GM18508 (cell line): ENCODE measurements around the gene TMEM208.

Source experiments
- ATAC-seq: cut with Tn5 transposase; IDR thresholded peaks from one replicate; pipeline ENCODE4 v1.9.1; 2021; ENCODE audit warnings: moderate number of reproducible peaks; ENCODE audit not compliant: insufficient read depth, unreplicated experiment

TMEM208 gene

DNA sequence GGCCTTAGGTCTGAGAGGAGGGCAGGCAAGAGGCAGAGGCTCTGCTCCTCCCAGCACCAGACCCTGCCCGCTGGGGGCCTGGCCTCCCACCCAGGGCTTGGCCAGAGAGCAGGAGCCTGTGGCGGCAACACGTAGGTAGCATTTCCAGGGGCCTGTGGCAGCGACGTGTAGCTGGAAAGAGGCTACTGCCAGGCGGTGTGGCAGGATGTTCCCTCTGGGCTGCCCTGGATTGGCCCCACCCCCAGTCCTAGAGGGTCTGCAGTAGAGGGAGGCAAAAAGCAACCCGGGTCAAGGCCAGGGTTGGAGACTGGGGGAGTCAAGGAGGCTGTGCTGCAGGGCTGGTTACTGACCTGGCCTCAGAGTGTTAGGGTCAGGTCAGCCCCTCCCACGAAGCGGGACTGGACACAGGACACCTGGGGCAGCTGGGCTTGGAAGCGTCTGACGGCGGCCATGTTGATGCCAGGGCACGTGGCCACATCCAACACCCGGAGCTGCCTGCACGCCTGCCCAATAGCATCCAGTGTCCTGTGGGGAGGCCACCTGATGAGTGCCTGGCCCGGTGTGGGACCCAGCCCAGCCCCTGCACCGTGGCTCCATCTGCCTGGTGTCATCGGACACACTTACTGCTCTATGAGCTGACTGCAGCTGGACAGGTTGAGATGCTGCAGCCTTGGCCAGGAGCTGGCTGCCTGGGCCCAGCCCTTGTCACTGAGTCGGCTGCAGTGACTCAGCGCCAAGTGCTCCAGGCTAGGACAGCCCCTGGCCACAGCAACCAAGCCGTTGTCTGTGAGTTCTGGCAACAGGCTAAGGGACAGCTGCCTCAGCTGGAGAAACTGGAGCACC is 19.5 kb upstream of the TMEM208 start:
- ATAC-seq = no peak

DNA sequence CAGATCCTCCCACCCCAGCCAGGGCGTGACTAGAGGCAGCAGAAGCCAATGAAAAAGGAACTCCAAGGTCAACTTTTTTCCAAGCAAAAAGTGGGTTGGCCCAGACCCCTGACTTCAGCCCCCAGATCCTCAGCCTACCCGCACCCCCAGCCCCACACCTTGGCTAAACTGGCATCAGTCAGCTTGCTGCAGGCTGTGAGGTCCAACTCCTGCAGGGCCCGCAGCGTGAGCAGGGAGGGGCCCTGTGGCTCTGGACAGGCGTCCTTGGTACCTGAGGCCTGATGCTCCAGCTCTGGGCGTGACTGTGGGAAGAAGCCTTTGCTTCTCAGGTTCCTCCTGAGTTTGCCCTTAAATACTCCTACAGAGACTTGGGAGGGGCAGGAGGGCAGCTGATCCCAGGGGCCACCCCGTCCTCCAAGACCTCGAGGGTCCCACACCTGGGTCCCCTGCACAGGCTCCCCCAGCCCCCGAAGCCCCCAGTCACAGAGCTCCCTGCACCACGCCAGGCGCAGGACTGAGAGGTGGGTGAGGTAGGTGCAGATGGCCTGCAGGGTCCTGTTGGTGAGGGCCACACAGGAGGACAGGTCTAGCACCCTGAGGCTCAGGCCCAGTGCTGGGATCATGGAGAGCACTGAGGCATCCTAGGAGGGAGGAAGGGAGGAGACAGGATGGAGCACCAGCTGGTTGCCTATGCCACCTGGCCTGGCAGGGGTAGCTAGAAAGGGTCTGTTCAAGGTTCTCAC is 18.6 kb upstream of the TMEM208 start:
- no peak for ATAC-seq

DNA sequence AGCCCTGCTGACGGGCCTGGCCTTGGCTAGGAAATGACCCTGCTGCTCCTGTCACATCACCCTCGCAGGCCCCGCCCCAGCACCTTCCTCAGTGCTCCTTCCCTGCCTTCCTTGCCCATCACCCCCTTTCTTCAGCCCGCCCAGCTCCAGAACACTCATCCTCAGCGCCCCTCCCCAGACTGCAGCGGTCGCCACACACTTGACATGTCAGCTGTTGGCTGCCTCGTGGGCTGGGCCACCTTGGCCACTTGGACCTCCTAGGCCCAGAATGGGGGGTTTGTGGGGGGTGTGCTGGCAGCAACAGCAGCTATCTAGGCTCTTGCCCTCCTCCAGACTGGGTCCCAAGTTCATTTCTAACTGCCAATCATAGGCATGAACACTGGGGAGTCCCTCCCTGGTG is 17.4 kb upstream of the TMEM208 start:
- ATAC-seq = no peak

DNA sequence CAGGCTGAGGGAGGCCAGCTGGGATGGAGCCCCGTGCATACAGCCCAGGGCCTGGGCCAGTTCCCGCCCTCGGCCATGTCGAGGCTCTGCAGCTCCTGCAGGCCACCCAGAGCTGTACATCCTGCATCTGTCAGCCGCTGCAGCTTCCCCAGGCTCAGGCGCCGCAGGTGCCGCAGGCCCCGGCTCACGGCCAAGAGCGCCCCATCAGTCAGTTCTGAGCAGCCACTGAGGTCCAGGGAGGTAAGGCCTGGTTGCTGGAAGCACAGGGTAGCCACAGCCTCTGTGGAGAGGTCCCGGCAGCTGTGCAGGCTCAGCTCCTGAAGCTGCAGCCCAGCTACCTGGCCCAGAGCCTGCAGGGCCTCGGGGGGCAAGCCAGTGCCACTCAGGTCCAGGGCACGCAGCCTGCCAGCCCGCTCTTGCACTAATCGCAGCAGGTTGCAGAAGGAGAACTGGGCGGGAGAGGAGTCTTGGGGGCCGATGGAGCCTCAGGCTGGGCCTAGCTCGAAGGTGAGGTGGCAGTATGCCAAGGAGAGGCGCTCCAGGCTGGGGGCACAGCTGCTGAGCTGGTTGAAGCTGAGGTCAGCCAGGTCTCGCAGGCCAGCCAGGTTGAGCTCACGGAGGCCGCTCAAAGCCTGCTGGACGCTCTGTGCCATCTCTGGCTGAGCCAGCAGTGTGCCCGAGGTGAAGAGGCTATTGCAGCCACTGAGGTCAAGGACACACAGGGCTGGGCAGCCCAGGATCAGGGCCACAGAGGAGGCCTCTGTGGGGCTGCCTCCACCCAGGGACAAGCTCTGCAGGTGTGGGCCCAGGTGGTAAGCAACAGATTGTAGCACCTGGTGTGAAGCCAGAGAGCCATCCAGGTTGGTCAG is 16.6 kb upstream of the TMEM208 start:
- no peak for ATAC-seq

DNA sequence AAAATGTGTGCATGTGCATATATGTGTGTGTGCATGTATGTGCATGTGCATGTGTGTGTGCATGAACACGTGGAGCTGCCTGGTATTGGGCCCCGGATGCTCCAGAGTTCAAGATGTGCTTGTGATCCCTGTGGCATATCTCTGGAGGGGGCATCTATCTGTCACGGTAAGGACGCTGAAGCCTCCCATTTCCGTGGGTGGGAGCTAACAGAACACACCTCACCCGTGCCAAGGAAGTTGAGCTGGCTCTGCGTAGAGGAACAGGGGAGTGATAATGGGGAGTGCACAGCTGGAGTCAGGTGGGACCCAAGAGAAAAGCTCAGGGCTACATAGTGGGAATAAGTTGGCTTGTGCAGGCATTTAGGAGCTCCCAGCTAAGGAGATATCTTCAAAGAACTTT is 15.3 kb upstream of the TMEM208 start:
- no peak for ATAC-seq

DNA sequence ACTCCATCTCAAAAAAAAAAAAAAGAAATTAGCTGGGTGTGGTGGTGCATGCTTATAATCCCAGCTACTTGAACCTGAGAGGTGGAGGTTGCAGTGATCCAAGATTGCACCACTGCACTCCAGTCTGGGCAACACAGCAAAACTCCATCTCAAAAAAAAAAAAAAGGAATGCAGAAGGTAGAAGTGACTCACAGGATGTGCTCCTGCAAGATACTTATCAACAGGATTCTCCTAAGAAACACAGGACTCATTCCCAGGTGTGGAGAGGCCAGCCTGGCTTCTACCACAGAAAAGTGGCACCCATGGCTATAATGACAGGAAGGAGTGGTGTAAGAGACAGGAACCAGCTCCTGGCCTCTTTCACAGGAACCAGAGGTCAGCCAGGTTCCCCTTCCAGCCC is 14.2 kb upstream of the TMEM208 start:
- ATAC-seq = no peak

DNA sequence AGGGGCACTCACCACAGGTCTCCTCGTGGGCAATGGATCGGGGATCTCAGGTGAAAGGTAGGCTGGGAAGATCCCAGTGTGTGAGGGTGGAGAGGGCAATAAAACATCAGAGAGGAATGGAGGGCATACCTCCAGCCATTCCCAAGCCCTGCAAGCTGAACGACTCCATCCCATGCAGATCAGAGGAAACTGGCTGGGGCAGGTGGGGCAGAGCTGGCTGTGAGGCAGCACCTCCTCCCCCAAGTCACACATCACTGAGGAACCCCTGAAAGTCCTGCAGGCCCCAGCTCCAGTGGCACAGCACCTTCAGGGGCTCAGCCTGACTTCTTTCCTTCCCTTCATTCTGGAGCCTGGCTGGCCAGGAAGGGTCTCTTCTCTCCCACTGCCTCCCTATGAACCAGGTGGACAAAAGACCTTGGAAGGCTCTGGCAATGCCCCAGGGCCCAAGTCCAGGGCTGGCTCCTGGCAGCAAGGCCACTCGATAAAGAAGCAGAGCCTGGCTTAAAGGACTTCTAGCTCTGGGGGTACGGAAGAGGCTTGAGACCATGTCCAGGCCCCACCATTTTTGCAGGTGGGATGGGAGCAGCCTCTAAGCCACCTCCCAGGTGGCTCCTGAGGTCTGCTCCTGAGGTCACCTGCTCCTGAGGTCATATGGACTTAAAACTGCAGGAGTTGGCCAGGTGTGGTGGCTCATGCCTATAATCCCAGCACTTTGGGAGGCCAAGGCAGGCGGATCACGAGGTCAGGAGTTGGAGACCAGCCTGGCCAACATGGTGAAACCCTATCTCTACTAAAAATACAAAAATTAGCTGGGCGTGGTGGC is 13.5 kb upstream of the TMEM208 start:
- ATAC-seq = no peak

DNA sequence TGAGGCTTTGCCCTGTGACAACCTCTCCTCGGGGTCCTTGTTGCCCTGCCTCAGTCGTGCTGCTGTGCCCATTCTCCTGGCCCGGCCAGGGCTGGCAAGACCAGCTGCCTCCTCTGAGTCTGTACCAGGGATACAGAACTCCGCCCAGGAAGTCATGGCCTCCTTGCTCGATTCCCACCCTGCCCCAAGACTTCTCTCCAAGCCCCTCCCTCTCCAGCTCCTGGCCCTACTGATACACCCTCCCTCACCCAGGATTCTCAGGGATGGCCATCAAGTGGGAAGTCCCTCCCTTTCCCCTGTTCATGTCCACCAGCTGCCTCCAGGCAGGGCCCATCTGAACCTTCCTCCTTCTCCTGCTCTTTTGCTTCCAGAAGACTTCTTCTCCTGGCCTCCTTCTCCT is 11.2 kb upstream of the TMEM208 start:
- no peak for ATAC-seq

DNA sequence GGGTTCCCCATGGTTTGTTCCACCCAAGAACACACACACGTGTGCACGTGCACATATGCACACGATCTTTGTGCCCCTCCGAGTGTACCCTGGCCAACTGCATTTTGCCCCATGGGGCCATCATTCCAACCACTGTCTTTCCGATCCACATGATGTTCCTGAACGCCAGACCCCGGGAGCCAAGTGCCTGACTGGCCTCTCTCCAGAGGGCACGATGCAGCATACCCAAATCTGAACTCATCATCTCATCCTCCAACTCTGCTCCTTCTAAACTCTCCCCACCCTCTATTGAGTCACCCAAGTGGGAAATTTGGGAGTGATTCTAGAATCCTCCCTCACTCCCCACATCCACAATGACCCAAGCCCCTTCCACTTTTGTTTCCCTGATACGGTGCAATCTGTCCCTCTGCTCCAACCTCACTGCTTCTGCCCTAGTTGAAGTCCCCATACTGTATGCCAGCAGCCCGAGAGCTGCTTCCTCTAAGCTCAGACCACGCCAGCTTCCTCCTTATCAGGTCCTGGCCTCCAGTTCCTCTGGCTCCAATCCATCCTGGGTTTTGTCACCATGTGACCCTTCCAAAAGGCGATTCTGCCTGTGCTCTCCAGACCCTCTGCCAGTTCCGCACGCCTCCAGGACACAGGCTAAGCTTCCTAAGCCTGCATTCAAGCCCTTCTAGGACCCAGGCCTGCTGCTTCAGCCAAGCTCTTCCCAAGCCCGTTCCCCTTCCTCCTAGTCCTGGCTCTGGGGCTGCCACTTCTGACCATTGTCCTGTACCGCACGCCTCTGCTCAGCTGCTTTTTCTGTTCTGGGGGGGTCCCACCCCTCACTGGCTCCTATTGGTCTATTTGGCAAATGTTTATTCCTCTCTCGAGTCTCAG is 10.1 kb upstream of the TMEM208 start:
- ATAC-seq = no peak

DNA sequence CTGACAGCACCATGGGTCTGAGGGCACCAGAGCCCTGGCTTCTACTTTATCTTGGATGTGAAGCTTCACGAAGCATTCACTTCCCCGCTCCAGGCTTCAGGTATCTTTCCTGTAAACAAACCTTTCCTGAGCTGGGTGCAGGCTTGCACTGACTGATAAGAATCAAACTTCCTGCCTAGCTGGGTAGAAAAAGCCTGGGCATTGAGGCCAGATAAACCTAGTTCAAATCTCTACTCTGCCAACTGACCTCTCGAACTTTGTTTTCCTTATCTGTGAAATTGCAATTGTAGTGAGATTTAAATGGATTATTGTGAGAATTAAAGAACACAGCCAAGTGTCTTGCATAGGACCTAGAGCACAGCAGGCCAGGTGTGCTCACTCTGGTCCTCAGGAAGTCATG is 2.9 kb upstream of the TMEM208 start:
- ATAC-seq = no peak

DNA sequence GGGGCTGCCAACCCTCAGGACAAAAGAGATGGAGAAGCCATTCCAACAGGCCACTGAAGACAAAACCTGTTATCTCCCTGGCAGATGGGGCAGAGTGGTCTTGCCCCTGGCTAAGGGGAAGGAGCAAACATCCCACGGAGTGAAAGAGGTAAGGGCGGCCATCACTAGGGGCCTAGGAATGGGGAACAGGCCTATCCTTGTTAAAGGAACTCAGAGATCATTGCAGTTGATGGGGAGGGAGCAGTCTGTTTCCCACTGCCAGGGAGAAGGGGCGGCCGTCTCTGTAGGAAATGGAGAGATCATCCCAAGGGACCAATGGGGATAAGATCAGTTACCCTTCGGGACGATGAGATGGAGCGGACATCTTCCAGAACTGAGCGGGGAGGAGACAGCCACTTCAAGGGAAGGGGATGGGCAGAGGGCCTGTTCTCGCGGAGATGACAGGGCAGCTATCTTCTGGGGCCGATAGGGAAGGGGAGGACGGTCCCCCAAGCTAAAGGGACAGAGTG is 581 bp upstream of the TMEM208 start:
- ATAC-seq = no peak

DNA sequence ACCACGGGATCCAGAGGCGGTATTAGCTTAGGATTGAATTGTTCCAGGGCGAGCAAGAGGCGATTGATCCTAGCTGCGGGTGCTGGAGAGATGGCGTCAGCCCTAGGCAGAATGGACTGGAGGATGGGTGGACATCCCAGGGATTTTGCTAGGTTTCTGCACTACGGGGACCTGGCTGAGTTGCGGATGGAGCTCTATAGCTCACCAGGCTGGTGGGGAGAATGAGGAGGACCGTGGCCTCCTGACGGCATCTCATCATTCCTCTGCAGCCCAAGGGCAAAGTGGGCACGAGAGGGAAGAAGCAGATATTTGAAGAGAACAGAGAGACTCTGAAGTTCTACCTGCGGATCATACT is 614 bp downstream of the TMEM208 start:
- ATAC-seq = no peak

DNA sequence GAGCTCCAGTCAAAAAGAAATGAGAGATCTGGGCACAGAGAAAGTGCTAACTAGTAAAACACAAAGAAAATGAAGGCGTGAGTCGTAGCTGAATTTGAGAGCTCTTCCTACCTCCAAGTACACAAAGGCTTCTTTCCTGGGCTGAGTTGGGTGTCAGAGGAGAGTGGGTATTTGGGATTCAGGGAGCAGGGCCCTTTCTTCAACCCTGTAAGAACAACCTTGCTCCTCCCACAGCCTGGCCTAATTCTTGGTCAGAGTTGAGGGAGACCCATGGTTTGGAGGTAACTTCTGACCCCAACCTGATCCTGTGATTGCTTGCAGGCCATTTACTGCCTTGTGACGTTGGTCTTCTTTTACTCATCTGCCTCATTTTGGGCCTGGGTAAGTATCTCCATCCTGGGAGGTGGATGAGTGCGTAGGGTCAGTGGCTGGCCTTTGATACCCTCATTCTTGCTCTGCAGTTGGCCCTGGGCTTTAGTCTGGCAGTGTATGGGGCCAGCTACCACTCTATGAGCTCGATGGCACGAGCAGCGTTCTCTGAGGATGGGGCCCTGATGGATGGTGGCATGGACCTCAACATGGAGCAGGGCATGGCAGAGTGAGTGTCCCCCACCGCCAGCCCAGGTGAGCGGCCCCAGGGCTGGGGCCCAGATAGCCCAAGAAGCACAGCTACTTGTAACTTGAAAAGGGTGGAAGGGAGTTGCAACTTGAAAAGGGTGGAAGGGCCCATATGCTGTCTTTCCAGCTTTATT is 1.3 kb downstream of the TMEM208 start:
- no peak for ATAC-seq

DNA sequence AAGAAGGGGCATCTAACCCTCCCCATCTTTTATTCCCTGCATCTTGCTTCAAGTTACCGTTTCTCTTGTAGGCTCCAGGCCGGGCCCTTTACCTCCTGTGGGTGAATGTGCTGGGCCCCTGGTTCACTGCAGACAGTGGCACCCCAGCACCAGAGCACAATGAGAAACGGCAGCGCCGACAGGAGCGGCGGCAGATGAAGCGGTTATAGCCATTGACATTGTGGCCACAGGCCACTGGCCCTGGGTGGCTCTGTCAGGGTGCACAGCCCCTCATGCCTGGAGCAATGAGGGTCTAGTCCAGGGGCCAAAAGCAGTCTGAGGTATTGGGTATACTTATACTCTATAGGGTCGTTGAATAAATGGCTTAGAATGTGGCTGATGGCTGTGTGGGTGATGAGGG is 2.0 kb downstream of the TMEM208 start:
- no peak for ATAC-seq

DNA sequence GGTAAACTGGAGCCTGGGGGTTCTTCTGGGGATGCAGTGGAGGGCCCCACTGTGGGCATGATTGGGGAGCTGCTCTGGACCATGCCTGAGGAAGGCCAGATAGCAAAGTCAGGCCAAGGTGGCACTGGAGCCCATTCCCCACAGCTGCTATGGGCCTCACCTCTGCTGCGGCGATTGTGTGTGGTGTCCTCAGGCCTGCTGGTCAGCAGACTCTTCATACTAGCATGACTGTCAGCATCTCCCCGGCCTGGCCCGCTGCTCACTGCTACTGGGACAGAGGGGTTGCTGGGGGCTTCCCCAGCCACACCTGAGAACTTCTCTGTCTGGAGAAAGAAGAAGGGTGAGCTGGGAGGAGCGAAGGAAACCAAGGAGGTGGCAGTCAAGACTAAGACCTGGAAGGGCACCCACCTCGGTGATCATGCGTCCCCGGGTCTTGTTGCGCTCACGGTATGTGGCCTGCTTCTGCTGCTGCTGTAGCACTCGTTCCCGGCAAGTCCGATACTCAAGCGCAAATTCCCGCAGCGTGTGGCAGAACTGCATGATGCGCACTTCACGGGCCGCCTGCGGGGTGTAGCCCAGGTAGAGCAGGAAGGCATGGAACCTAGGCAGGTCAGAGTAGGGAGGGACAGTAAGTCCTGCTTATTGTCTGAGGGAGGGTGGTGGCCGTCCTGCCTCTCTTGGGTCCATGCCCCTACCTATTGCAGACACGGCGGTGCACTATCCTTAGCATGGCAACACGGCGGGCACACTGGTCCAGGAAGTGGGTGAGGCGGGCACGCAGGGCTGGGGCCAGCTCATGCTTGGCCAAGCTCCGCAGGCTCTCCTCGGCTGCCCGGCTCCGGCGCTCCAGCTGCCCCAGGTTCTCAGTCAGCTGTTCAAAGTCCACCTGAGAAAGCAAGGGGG is 3.2 kb downstream of the TMEM208 start:
- no peak for ATAC-seq

DNA sequence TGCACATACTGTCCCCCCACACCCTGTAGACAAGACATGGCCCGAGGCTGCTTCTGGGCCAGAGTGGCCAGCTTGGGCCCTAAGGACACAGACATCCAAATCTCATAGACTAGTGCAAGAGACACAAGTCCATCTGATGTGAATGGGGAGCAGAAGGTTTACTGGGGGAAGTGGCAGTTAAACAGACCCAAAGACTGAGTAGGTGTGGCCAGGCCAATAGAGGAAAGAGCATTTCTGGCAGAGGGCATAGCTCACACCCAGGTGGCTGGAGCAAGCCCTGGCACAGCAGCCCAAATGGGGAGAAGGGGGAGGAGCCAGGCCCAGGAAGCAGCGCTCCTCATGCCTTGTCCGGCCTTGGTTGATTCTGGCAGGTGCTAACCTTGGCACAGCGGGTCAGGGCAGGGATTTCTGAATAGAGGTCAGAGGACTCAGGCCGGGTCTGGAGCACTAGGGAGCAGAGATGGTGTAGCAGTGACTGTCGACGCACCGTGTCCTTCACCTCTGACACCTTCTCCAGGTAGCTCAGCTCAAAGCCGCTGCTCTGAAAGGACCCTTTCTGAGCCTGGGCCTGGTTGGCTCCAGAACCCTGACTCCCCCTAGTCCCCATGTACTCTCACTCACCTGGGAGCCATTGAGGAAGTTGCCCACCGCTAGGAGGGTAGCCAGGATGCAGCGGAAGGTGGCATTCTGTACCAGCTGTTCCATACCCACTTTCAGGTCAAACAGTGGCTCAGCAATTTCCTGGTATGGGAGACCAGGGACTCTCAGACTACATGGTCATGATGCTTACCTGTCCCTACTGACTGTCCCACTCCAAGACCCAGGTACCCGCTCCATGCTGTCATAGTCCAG is 4.1 kb downstream of the TMEM208 start:
- ATAC-seq = no peak
